NCI-H2196 (cell line): ENCODE measurements around the gene ACSF3.
A peak's percentile ranks its signal among the peaks of the same experiment; 100 is the strongest.

ENCODE experiments used
- DNase-seq: peaks from one replicate; lab custom pipeline; 2025; ENCODE audit not compliant: unreplicated experiment; lab: John Stamatoyannopoulos, UW

ACSF3 gene

GRCh38 chr16:89142474-89143195, 49.0 kb downstream of the ACSF3 start:
- no peak for DNase-seq

- DNase-seq, result no peak
Observed at GRCh38 chr16:89143201-89143741, 49.6 kb downstream of the ACSF3 start.

GRCh38 chr16:89143911-89144675, 50.4 kb downstream of the ACSF3 start:
- no peak for DNase-seq

GRCh38 chr16:89144681-89145080, 51.0 kb downstream of the ACSF3 start:
- DNase-seq, result no peak

GRCh38 chr16:89145406-89146161, 51.9 kb downstream of the ACSF3 start:
- DNase-seq, result no peak

GRCh38 chr16:89146211-89147005, 52.8 kb downstream of the ACSF3 start:
- no peak for DNase-seq

- no peak for DNase-seq
Observed at GRCh38 chr16:89147085-89147817, 53.6 kb downstream of the ACSF3 start.

- no peak for DNase-seq
Observed at GRCh38 chr16:89149386-89149785, 55.7 kb downstream of the ACSF3 start.

- DNase-seq, result peak; percentile 34
Observed at GRCh38 chr16:89150090-89150835, 56.6 kb downstream of the ACSF3 start.

GRCh38 chr16:89150981-89151380, 57.3 kb downstream of the ACSF3 start:
- no peak for DNase-seq

- DNase-seq, result no peak
Observed at GRCh38 chr16:89152831-89153700, 59.4 kb downstream of the ACSF3 start.

- no peak for DNase-seq
Observed at GRCh38 chr16:89153848-89154271, 60.2 kb downstream of the ACSF3 start.

- DNase-seq, result no peak
Observed at GRCh38 chr16:89154390-89155183, 60.9 kb downstream of the ACSF3 start.

- no peak for DNase-seq
Observed at GRCh38 chr16:89155184-89155679, 61.6 kb downstream of the ACSF3 start.

GRCh38 chr16:89155851-89156739, 62.4 kb downstream of the ACSF3 start:
- no peak for DNase-seq
